WI38 (cell line): ENCODE data around the gene CCL1.

Experiments
- H3K4me3 ChIP-seq: 2 replicates; pipeline ENCODE4 v1.5.1; 2011; ENCODE audit warnings: low read depth, mild to moderate bottlenecking, control low read depth, low read length
- CTCF ChIP-seq: IDR thresholded peaks from 2 replicates; pipeline ENCODE4 v1.5.1; 2012; ENCODE audit warnings: low read depth, mild to moderate bottlenecking, control low read depth, low read length

Gene CCL1

DNA sequence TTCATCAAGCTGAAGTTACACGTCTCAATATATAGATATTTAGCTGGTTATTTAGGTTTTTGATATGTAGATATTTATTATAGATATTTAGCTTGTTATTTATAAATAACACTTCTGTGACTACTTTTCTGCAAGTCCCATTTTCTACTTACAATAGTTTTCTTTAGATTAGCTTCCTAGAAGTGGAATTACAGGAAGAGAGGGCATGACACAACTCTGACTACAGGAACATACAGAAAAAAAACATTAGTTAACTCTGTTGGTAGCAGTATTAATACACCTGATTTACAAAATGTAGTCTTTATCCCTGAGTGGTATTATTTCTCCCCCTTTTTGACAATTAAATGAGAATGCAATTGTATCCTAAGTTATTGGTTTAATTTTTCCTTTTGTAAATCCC is 21.2 kb upstream of the CCL1 start:
- no peak overlapping the region for H3K4me3 ChIP-seq
- TF ChIP-seq CTCF: no peak

GRCh38 chr17:34383216-34383615 is 20.2 kb upstream of the CCL1 start:
- TF ChIP-seq CTCF: no peak
- no peak overlapping the region for H3K4me3 ChIP-seq

GRCh38 chr17:34382621-34383124 is 19.6 kb upstream of the CCL1 start:
- no peak overlapping the region for H3K4me3 ChIP-seq

DNA sequence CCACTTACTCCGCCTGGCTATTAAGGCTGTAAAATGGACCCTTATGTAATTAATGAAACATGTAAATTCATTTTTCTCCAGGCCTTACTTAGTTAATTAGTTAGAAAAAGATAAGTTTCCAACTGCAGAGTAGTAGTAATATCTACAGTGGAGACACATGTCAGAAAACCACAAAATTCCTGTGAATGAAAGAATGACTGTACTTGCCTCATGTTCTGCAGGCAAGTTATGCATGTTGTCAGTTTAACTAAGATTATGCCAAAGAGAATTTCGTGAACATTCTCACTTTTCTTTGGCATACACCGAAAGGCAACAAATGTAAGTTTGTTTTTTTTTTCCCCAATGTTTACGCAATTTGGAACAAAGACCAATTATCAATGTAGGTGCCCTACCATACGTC is 16.8 kb upstream of the CCL1 start:
- no peak for TF ChIP-seq CTCF
- no peak overlapping the region for H3K4me3 ChIP-seq

More at GRCh38 chr17:34382621-34383124, 19.6 kb upstream of the CCL1 start:
- no peak for TF ChIP-seq CTCF

DNA sequence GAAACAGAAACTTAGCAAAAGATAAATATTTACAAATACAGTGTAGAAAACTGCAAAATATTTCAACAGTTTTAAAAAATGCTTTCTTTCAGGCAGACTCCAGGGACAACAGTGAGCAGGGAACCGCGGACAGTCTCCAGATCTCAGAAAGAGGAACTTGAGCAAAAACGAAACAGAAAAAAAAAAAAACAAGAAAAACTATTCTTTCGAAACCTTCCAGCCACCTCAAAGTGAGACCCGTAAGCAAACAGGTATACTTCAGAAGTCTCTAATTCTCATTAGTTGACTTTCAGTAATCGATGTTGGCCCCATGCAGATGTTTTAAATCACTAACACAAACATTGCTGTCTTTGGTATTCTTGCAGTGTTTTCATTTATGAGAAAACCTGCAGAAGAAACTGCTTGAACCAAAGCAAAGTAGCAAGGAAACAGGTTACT is 15.7 kb upstream of the CCL1 start:
- TF ChIP-seq CTCF: no peak

DNA sequence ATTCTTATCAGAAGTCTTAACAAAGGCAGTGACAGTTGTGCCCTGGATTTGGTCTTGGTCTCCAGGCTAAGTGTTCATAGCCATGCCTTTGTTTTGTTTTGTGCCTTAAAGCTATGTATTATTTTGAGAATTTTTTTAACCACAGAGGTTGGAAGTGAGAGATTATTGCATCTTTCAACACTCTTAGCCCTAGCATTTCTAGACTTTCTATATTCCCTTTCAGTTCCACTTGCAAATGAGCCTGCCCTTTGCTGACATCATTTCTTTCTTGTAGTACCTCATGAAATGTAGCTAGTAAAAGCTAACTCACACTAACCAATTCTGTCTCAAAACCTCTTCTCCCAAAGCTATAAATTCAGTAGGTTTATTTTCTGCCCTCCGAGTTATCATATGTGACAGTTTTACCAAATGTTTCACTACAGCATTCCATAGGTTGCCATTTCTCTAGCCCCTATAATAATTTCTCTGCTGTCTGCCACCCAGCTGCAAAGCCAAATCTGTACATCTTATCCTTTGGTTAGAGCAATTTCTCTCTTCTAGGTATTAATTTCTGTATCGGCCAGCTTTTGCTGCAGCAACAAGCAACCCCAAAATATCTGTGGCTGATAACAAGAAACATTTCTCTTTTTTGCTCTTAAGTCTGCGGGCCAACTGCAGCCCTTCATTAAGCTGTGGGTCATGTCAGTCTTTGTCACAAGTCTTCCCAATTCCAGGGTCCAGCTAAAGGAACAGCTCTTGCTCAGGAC is 14.2 kb upstream of the CCL1 start:
- H3K4me3 ChIP-seq: no peak overlapping the region
- TF ChIP-seq CTCF: no peak

More for the DNA sequence above, 15.7 kb upstream of the CCL1 start:
- H3K4me3 ChIP-seq: no peak overlapping the region

DNA sequence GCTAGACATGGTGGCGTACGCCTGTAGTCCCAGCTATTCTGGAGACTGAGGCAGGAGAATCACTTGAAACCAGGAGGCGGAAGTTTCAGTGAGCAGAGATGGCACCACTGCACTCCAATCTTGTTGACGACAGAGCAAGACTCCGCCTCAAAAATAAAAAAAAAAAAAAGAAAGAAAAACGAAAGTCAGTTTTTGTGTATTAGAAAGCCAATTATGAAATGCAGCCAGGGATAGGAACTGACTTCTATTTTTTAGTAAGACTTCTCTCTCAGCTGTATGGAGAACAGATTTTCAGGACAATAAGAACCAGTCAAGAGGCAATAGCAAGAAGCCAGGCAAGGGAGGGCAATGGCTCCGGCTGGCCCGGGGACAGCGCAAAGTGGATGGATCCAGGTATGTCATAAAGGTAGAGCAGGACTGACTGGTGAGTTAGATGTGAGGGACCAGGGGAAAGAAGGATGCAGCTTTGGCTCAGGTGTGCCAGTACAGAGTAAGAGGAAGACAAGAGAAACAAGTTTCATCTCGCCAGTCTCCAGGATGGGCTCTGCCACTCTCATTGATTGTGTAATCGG is 12.5 kb upstream of the CCL1 start:
- TF ChIP-seq CTCF: no peak

More for the DNA sequence above, 12.5 kb upstream of the CCL1 start:
- no peak overlapping the region for H3K4me3 ChIP-seq
